GM21717 (cell line): ENCODE data around the gene CXXC5.
"Not testable (repeated sequence)": the region's sequence is repeated elsewhere in the genome, so short reads cannot be mapped to it uniquely, and the experiment has no call there.

Experiments used
- ATAC-seq: cut with Tn5 transposase; IDR thresholded peaks from one replicate; pipeline ENCODE4 v1.9.1; 2021; ENCODE audit warnings: mild to moderate bottlenecking, moderate library complexity; ENCODE audit not compliant: unreplicated experiment

CXXC5 gene

DNA sequence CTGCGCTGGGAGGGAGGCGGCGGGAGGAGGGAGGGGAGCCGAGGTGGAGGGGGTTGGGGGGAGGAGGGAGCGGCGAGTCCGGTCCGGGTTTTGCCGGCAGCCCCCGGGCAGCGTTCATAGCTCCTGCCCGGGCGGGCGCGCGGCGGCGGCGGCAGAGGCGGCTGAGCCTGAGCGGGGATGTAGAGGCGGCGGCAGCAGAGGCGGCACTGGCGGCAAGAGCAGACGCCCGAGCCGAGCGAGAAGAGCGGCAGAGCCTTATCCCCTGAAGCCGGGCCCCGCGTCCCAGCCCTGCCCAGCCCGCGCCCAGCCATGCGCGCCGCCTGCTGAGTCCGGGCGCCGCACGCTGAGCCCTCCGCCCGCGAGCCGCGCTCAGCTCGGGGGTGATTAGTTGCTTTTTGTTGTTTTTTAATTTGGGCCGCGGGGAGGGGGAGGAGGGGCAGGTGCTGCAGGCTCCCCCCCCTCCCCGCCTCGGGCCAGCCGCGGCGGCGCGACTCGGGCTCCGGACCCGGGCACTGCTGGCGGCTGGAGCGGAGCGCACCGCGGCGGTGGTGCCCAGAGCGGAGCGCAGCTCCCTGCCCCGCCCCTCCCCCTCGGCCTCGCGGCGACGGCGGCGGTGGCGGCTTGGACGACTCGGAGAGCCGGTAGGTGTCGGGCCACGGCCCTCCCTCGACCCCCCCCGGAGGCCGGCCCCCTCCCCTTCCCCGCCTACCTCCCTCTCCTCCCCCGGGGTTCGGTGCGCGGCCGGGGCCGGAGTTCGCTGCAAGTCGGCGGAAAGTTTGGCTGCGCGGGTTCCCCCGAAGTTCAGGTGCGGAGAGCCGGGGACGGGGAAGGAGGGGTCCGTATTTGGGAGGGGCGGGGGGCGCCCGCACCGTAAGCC lies at the start of gene CXXC5:
CXXC5 (plus strand) TSS at position 145 of the 877 bp plus-strand sequence. CDS start 32,175 bp downstream, outside the sequence.
- ATAC-seq, result peak; percentile 30

GRCh38 chr5:139598601-139598965 lies 49.6 kb upstream of the CXXC5 start:
- ATAC-seq, result not testable (repeated sequence)

DNA sequence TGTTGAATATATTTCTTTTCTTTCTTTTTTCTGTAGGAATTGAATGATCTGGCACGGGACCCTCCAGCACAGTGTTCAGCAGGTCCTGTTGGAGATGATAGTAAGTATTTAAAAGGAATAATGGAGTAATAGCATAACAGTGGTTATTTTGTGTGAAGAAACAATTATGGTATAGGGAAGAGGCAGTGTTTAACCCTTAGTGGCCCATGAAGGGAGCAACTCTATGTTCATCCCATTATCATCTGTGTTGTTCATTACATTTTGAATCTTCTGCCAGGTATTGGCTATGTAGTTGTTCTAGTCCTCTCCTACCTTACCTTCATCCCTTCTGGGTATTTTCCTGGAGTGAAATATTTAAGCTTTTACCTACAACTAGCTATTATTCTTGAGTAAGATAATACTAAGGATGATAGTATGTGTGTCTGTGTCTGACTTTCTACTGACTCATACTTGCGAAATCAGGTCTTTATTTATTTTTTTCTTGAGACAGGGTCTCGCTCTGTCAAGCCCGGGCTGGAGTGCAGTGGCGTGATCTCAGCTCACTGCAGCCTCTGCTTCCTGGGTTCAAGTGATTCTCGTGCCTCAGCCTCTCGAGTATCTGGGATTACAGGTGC lies 47.7 kb upstream of the CXXC5 start:
- ATAC-seq, result no peak

DNA sequence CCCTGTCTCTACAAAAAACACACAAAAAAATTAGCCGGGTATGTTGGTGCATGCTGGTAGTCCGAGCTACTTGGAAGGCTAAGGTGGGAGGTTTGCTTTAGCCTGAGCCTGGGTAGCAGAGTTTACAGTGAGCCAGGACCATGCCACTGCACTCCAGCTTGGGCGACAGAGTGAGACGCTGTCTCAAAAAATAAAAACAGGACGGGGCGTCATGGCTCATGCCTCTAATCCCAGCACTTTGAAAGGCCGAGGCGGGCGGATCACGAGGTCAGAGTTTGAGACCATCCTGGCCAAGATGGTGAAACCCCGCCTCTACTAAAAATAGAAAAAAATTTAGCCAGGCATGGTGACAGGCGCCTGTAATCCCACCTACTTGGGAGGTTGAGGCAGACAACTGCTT lies 46.7 kb upstream of the CXXC5 start:
- ATAC-seq, result no peak

DNA sequence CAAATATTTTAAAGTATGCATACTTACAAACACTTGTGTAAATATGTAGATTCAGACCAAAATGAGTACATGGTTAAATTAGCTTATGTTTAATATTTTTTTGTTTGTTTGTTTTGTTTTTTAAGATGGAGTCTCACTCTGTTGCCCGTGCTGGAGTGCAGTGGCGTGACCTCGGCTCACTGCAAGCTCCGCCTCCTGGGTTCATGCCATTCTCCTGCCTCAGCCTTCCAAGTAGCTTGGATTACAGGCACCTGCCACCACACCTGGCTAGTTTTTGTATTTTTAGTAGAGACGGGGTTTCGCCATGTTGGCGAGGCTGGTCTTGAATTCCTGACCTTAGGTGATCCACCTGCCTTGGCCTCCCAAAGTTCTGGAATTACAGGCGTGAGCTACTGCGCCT lies 46.2 kb upstream of the CXXC5 start:
- not testable (repeated sequence) for ATAC-seq

DNA sequence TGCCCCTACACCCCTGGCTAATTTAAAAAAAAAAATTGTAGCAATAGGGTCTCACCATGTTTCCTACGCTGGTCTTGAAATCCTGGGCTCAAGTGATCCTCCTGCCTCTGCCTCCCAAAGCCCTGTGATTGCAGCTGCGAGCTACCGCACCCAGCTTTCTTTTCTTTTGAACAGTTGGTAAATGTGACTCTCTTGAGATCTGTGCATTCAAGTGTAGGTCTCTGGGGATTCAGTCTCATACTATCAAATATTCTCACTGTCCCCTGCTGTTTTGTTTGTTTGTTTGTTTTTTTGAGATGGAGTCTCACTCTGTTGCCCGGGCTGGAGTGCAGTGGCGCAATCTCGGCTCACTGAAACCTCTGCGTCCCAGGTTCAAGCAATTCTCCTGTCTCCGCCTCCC lies 42.3 kb upstream of the CXXC5 start:
- ATAC-seq, result no peak

DNA sequence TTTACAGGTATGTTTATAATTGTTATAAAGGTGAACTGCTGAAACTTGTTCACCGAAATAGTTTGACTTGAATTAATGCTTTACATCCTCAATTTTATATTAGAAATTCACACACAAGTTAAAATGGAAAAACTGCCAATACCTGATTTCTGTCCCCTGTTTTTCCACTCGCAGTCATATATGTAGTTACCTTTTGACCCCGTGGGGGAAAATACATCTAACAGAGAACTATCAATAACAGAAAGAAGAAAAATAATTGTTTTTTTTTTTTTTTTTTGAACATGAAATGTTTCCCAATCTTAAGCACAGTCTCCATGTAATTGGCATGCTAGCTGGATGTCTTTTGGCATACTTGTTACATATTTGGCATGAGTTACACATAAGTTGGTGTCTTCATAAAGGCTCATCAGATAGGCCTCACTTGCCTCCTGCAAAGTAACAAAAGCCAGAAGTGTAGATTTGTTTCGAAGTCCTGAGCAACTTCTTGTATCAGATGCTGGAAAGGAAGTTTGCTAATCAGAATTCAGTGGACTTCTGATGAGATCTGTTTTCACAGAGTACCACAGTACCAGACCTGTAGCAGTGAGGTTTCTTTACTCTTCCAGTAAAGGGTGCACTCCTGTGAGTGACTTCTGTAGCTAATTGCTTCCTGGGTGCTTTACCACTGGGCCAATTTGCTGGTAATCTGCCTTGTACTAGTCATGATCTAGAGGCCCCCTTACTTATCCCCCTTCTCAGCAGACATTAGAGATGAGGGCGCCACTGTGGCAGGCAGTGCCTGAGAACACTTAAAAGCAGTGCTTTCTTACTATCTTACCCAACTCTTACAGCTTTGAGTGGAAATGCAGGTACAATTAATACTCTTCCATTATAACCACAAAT lies 36.2 kb upstream of the CXXC5 start:
- ATAC-seq, result no peak

DNA sequence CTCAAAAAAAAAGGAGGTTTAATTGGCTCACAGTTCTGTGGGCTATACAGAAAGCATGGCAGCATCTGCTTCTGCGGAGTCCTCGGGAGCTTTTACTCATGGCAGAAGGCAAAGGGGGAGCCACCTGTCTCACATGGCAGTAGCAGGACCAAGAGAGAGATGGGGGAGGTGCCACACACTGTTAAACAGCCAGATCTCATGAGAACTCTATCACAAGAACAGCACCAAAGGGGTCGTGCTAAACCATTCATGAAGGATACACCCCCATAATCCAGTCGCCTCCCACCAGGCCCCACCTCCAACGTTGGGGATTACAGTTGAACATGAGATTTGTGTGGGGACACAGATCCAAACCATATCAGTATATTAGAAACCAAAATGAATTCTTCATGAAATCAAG lies 28.3 kb upstream of the CXXC5 start:
- no peak for ATAC-seq

DNA sequence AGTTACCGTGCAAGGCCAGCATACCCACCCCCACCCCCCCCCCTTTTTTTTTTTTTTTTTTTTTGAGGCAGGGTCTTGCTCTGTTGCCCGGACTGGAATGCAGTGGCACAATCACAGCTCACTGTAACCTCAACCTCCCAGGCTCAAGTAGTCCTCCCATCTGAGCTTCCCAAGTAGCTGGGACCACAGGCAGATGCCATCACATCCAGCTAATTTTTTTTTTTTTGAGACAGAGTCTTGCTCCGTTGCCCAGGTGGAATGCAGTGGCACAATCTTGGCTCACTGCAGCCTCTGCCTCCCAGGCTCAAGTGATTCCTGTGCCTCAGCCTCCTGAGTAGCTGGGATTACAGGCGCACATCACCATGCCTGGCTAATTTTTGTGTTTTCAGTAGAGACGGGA lies 22.8 kb upstream of the CXXC5 start:
- ATAC-seq, result not testable (repeated sequence)

GRCh38 chr5:139630855-139631254 lies 17.3 kb upstream of the CXXC5 start:
- ATAC-seq, result no peak

DNA sequence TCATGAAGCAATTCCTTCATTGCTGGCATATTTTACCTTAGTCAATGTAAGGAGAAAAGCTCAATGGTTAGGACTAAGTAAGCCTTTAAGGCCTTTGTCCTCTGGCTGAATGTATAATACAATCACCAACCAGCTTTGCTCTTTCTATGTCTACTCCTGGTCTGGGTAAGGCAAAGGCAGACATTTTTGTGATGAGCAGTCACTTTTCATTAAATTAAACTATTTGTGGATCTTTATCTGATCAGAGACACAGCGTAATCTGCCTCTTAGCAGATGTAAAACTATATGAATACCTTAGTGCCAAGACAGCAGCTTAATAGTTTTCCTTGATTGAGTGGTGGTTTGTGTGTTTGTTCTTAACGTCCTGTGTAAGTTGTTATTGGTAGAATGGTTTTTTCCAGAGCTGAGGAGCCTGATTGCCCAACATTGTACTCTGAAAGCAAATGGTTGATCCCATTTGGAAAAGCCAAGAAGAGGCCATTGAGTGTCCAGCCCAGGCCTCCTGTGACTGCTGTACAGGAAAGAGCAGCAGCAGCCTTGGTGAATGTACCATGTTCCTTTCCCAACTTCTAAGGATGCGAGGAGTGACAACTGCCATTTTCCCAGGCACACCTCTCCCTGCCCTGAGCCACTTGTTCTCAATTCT lies 16.5 kb upstream of the CXXC5 start:
- ATAC-seq, result no peak

GRCh38 chr5:139633295-139634027 lies 14.7 kb upstream of the CXXC5 start:
- ATAC-seq, result no peak

GRCh38 chr5:139634028-139634325 lies 14.2 kb upstream of the CXXC5 start:
- no peak for ATAC-seq

DNA sequence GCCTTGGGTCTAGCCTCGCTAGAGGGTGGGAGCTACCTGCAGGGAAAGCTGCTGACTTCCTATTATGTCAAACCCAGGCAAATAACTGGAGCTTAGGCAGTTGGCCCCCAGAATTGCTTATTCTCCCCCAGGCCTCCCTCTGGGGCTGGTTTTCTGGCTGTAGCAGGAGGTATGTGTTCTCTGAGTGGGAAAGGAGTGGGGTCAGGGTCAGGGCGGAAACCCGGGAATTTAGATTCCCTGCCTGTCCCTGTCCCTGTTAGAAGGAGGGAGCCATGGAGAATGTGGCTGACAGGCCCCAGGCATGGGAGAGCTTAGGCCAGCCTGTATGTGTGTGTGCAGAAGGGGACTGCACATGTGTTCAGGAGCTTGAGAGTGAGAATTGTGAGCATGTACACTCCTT lies 13.6 kb upstream of the CXXC5 start:
- no peak for ATAC-seq

DNA sequence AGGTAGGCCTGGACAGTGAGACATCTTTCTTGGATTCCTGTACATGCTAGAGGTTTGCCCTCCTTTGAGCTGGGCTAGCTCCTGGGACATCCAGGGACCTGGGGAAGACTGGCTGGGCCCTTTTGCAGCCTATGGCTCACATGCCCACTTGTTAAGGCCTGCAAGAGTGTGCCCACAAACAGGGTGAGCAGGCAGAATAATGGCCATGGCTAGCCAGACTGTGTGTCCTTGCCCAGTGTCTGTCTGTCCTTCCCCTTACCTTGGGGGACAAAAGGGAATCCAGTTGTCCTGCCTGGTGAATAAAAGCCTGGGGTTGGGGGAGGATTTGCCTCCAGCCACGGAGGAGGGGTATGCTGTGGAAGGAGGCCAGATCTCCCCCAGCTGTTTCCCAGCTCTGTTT lies 13.0 kb upstream of the CXXC5 start:
- ATAC-seq, result no peak

DNA sequence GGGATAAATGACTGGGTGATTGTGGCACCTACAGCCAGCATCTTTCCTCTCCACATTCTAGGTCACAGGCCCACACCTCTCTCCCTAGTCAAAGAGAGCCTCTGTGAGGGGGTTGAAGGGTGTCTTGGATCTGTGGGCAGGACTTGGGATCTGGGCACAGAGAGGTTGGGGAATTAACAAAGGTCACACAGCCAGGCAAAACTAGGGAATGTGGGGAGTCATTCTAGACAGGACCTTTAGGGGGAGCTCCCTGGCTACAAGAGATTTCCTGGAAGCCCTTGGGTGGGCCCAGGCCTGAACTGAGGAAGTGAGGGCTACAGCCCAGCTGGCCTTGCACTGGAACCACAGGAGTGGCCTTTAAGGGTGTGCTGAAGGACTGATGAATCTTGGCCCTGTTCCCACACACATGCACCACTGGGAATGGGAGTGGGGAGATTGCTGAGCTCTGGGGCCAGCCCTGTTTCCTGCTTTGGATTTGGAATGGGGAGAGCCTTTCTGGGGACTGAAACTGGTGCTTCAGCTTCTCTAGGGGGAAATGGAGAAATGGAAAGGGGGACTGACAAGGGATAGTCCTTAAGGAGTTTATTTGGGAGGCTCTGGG lies 12.4 kb upstream of the CXXC5 start:
- ATAC-seq, result no peak

GRCh38 chr5:139636207-139636792 lies 11.8 kb upstream of the CXXC5 start:
- peak; percentile 71 for ATAC-seq

- ATAC-seq, result peak; percentile 20
Observed at GRCh38 chr5:139636975-139637408, 11.2 kb upstream of the CXXC5 start.

GRCh38 chr5:139637438-139638089 lies 10.6 kb upstream of the CXXC5 start:
- peak; percentile 23 for ATAC-seq
